NCI-H1417 treated with DMSO at 0.1 percent for 48 hours (cell line): ENCODE data around the gene C8G.

Source experiments
- DNase-seq: peaks from one replicate; lab custom pipeline; 2025; lab: John Stamatoyannopoulos, UW

Gene C8G

DNA sequence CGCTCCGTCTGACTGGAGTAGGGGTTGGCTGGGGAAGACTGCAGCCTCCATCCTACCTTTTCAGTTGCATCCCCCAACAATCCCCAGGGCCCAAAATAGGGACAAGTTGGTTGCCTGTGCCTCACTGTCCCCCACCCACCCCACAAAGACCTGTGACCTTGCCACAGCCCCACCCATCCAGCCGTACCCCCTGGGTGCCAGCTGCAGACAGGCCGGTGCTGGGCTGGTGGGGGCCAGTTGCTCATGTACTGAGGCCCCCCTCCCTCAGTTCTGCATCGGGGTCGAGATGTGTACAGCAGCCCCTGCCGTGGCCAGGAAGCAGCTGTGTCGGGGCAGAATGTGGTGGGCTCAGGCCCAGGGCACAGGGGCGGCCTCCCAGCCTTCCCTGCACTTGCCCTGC is 38.1 kb downstream of the C8G start:
- no peak for DNase-seq

DNA sequence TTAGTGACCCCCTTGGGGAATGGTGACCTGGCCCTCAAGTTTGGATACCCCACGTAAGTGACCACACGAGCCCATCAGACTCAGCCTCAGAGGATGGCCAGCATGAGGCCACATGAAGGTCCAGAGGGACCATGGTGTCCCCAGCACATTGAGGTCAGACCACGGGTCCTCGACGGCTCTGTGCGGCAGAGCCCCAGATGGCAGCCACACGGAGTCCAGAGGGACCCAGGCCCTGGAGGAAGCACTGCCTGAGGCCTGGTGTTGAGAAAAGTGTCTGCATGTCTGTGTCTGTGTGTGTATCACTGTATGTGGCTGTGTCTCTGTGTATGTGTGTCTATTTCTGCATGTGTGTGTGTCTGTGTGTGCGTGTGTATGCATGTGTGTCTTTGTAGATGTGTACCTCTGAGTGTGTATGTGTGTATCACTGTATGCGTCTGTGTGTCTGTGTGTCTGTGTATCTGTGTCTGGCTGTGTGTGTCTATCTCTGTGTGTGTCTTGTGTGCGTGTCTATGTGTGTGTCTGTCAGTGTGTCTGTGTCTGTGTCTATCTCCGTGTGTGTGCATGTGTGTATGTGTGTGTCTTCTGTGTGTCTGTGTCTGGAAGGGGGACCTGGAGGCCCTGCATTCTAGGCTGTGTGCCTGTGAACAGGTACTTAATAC is 38.7 kb downstream of the C8G start:
- DNase-seq = no peak

DNA sequence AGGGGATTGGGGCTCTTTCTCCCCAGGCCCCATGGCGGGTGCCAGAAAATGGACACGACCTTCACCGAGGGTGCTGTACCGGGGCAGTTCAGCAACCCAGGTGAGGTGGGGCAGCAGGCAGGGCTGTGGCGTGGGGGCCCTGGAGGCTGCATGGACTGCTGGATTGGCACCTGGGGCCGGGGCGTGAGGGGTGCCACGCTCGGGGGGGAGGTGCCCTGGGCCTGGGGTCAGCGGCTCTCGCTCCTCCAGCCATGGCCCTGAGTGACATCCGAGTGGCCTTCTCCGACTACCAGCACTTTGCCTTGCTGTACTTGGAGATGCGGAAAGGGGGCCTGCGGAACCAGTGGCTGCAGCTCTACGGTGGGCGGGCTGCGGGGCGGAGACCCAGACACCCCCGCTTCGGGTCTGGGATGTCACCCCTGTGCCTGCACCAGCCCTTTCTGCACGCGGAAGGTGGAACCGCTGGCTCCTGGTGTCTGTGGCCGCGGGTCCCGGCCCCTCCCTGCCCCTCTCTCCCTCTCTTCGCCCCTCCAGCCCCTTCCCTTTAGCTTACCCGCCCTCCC is 39.5 kb downstream of the C8G start:
- DNase-seq = no peak

DNA sequence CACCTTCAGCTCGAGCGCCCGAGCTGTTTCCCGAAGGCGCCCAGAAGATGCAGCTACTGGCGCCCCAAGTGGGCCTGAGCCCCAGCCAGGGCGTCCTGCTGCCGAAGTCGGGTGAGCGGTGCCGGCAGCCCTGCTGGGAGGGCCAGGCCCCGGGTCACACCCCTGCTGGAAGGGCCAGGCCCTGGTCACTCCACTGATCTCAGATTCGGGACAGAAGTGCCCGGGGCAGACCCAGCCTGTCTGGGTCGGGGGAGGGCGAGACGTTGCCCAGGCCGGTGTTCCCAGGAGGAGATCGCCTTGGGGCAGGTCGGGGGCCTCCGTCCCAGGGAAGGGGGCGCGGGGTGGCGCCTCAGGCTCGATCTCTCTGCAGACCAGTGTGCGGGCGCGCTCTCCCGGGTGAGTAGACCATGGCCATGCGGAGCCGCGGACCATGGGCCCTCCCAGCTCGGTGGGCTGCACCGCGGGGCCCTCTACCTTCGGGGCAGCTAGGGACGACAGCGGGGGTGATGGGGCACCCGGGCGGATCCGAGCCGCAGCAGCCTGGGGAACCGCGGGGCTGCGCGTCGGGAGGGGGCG is 40.1 kb downstream of the C8G start:
- no peak for DNase-seq

DNA sequence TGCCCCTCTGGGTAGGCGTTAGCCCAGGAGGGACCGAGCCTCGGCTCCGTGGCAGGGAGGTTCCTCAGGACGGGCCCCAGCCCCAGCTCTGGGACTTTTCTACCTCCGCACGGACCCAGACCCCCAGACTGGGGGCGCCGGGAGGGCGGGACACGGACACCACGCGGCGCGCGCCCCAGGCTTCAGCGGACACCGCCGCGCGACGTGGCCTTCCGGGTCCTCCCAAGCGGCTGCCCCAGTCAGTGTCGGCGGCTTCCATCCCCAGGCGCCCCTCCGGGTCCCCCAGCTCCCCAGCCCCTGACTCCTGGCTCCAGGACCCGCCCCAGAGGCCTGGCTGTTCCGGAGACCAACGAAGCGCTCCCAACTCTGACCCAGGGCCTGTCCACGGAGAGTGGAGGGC is 40.8 kb downstream of the C8G start:
- no peak for DNase-seq

DNA sequence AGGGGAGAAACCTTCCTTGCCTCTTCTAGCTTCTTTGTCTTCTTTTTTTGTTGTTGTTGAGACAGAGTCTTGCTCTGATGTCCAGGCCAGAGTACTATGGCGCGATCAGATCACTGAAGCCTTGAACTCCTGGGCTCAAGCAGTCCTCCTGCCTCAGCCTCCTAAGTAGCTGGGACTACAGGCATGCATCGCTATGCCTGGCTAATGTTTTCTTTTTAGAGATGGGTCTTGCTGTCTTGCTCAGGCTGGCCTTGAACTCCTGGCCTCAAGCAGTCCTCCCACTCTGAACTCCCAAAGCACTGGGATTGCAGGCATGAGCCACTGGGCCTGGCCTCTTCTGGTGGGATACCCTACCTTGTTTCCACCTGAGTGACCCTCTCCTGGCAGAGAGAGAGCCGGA is 43.8 kb downstream of the C8G start:
- no peak for DNase-seq

DNA sequence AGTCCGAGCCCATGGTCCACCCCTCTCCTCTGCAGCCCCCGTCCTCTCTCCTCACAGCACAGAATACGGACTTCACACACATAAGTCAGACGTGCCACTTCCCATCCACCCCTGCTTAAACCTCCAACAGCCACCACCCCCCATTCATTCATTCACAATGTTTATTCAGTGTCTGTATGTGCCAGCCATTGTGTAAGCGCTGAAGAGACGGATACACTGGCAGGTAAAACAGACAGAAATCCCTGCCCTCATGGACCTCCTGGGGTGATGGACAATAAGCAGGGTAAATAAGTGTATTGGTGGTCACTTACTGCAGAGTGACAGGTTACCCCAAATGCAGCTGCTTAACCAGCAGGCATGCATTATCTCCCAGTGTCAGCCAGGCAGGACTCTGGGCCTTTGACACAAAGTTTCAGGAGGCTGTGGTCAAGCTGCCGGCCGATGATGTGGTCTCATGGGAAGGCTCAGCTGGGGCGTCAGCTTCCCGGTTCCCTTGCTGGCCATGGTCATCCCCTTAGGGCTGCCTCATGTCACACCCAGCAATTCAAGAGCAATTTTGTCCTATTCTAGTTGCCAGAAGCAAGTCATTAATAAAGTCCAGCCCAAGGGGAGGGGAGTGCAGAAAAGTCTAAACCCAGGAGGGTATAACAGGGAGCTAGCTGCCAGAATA is 45.3 kb downstream of the C8G start:
- DNase-seq = no peak

DNA sequence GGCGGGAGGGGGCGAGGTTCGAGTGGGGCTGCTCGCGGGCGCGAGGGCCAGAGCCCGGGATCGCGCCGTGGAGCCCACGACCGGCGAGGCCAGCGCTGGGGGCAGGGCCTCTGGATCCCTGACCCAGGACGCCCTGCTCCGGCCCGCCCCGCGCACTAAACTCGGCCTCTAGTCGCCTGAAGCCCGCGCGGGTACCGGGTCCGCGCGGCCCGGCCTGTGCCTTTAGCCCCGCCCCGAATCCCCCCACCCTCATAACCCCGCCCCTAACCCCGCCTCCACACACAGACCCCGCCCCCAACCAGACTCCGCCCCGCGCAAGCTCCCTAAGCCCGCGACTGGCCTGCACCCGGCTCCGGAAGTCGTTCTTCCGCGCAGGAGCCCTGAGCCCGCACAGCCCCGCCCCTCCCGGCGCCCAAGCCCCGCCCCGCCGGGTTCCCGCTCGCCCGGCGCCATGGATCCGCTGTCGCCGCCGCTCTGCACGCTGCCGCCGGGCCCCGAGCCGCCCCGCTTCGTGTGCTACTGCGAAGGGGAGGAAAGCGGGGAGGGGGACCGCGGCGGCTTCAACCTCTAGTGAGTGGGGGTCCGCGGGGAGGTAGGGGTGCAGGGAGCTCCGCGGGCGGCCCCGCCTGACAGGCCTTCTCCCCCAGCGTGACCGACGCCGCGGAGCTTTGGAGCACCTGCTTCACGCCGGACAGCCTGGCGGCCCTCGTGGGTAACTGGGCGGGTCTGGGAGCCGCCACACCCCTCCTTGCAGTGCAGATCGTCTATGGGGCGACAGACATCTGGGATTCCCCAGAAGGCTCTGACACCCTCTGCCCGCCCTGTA is 47.2 kb downstream of the C8G start, which contains the start of gene PAXX:
Gene PAXX, plus strand, starts transcription at position 430 of the 826 bp plus-strand sequence. Its CDS starts 22 bp downstream, at position 452.
- DNase-seq = no peak

DNA sequence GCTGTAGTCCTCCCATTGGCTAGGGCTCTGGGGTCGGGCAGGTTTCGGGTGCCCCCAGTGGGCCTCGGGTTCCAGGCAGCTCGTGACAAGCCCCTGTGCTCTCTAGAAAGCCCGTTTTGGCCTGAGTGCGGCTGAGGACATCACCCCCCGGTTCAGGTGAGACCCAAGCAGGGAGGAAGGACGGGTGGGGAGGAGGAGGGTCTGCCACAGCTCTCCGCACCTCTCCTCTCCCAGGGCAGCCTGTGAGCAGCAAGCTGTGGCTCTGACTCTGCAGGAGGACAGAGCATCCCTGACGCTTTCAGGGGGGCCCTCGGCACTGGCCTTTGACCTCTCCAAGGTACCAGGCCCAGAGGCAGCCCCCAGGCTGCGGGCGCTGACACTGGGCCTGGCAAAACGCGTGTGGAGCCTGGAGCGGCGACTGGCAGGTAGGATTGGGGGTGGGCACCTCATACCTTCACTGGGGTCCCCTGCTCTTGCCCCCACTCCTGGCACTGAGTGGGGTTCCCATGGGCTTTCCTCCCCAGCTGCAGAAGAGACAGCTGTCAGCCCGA is 47.9 kb downstream of the C8G start:
- no peak for DNase-seq

DNA sequence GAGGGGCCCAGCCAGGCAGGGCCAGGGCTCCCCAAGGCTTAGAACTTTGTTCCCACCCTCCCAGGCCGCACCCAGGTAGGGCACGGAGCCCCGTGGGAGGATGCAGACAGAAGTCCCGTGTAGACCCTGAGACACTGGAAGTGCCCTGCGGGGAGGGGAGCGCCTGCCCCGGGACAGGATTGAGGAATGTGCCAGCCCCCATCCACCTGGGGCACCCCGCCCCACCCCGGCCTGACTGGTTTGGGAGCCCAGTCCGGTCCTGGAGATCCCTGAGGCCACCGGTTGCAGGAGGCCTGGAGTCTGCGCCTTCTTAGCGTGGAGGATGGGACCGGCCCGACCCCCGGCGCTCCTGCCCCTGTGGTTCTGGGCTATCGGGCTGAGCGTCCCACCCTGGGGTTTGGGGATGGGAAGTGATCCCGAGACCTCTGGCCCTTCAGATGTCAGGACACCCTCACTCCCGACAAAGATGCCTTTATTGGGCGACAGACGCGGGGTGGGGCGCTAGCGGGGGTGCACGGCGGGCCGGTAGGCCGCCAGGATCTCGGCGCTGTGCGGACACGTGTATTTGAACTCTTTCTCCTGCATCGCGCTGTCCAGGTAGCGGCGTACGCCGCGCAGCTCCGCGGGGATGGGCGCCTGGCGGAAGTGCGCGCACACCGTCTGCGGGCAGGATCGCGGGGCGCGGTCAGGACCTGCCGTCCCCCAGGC is 49.3 kb downstream of the C8G start:
- no peak for DNase-seq

DNA sequence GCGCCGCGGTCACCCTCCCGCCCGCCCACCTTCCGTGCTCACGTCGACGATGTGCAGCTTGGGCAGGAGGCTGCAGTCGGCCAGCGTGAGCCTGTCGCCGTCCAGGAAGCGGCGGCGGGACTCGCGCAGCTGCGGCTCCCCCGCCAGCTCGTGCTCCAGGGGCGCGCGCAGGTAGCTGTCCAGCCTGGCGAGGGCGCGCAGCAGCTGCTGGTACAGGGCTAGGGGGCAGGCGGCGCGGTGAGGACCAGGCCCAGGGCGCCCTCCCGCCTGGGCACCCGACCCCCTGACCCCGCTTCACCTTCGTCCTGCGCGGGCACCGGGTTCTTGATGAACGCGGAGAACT is 49.8 kb downstream of the C8G start:
- DNase-seq = no peak

DNA sequence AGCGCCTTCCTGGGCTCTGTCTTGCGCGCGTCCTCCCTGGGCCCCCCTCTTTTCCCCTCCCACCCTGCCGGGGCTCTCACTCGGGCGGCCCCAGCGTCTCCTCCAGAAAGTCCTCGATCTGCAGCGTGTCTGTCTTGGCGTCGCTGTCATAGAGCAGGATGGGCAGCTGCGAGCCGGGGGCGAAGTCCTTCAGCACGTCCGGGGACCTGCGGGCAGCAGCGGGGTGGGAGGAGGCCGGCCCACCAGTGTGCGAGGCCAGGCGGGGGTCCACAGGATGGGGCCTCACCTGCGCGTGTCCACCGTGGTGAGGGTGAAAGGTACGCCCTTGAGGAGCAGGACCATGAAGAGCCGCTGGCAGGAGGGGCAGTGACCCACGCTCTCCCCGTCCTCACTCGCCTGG is 50.3 kb downstream of the C8G start:
- no peak for DNase-seq

DNA sequence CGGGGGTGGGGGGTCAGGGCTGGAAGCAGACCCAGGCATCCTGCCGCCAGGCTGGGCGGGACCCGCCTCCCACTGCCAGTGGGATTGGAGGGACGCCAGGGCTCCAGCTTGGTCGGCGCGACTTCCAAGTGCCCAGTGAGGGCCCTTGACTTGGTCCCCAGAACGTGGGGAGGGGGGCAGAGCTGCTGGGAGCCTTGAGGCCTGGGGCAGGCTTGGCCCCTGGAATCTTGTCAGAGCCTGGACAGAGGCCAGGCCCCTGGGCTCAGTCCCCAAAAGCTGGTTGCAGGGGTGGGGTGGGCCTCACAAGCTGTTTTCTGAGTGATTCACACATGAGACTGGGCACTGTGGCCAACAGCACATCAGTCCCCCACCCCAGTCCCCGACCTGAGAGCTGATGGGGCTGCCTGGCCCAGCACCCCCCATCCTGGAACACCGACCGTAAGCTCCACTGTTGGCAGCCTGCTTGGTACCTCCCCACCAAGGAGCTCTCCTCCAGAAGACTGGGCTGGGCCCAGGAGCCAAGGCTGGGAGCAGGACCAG is 50.8 kb downstream of the C8G start:
- DNase-seq = no peak
